Natural killer cell (primary cell): ENCODE measurements around the gene NOTUM. TPM values are rescaled to one million over a fixed set of nuclear protein-coding genes. Genes with fewer than 3 reads are reported as not detected.
A peak's percentile ranks its signal among the peaks of the same experiment; 100 is the strongest.

Experiments
- ATAC-seq, 3 donors: fragments of 150-1000 bp in 2 of 3; fragments of 200-7000 bp in 1 of 3; cut with Tn5 transposase; 1 replicate in 1 of 3; 2 replicates in 2 of 3; pipeline ENCODE4 v1.10.0; 2021; ENCODE audit warnings: mild to moderate bottlenecking in 2 of 3, moderate library complexity in 2 of 3
- DNase-seq, 2 donors: peaks; one replicate each; pipeline versions ENCODE4 v3.0.0 to v3.0.0-alpha.2; 2013 to 2021; ENCODE audit warnings: mixed read lengths in 1 of 2
- H3K27ac ChIP-seq: one replicate; pipeline ENCODE4 v1.5.1; 2013; ENCODE audit warnings: mild to moderate bottlenecking, low read length
- H3K27me3 ChIP-seq: one replicate; pipeline ENCODE4 v1.6.1; 2013; ENCODE audit warnings: low read length; ENCODE audit not compliant: control insufficient read depth, insufficient read depth
- H3K36me3 ChIP-seq: one replicate; pipeline ENCODE4 v1.6.1; 2013; ENCODE audit warnings: low read length; ENCODE audit not compliant: control insufficient read depth, insufficient read depth
- H3K4me1 ChIP-seq: one replicate; pipeline ENCODE4 v1.6.1; 2013; ENCODE audit warnings: low read length; ENCODE audit not compliant: control insufficient read depth, insufficient read depth
- H3K4me3 ChIP-seq: one replicate; pipeline ENCODE4 v1.5.1; 2013; ENCODE audit warnings: low read length
- H3K9me3 ChIP-seq: one replicate; pipeline ENCODE4 v1.6.1; 2013; ENCODE audit warnings: low read length; ENCODE audit not compliant: control insufficient read depth, insufficient read depth
- H3K27ac Mint-ChIP-seq, 2 donors: one replicate each; pipeline ENCODE4 v1.8.0; 2022; ENCODE audit warnings: mild to moderate bottlenecking in 2 of 2, mixed read lengths in 2 of 2, moderate library complexity in 1 of 2
- H3K27me3 Mint-ChIP-seq, 2 donors: one replicate each; pipeline ENCODE4 v1.8.0; 2022; ENCODE audit warnings: low read depth in 2 of 2, mixed read lengths in 2 of 2
- H3K36me3 Mint-ChIP-seq: one replicate; pipeline ENCODE4 v1.8.0; 2022; ENCODE audit warnings: mixed read lengths
- H3K4me1 Mint-ChIP-seq, 2 donors: one replicate each; pipeline ENCODE4 v1.8.0; 2022; ENCODE audit warnings: mixed read lengths in 2 of 2
- H3K4me3 Mint-ChIP-seq: one replicate; pipeline ENCODE4 v1.8.0; 2022; ENCODE audit warnings: mild to moderate bottlenecking, moderate library complexity, mixed read lengths
- H3K9me3 Mint-ChIP-seq, 2 donors: one replicate each; pipeline ENCODE4 v1.8.0; 2022; ENCODE audit warnings: mixed read lengths in 2 of 2
- CTCF ChIP-seq: fragments of 200-600 bp; IDR thresholded peaks from one replicate; pipeline ENCODE4 v1.8.0; 2022; ENCODE audit warnings: antibody characterized with exemption
- WGBS: methylation state at CpG from one replicate; pipeline ENCODE4 v1.1.7; 2013; ENCODE audit warnings: missing lambda C conversion rate; ENCODE audit not compliant: insufficient coverage; 5-methylcytosine and 5-hydroxymethylcytosine counted together
- intact Hi-C: fragments of 100-400 bp; cut with micrococcal nuclease; formaldehyde crosslinking; loops from one replicate; pipeline ENCODE4 v1.14.2; 2022
- total RNA-seq, 4 donors: library from RNA; stranded (reverse); fragments of 120-200 nt in 1 of 4; gene quantifications; one replicate each; pipeline versions ENCODE4 v1.2.3 to v1.2.4, GENCODE V29; 2013 to 2022

The NOTUM gene
- total RNA-seq, 3 donors from 2014 or later (not counting 1 experiment from before 2014, with no cell fraction given) = not detected

- H3K27me3 Mint-ChIP-seq = peaks cover 14 to 26% of the 10 kb centered on the region in 2 donors
- no peaks in the 10 kb centered on the region for H3K36me3 Mint-ChIP-seq
- ATAC-seq = no peak
- no peak for TF ChIP-seq CTCF
- H3K27ac ChIP-seq = no peak overlapping the region
- H3K9me3 Mint-ChIP-seq = no peaks in the 10 kb centered on the region
- no peaks in the 10 kb centered on the region for H3K4me1 Mint-ChIP-seq
- 49% methylated on average over 41 of the region's 41 CpGs for WGBS
- H3K4me3 ChIP-seq = no peak overlapping the region
- H3K4me3 Mint-ChIP-seq = no peak overlapping the region
- H3K27ac Mint-ChIP-seq = no peak overlapping the region
- no peak for DNase-seq
- no peaks in the 10 kb centered on the region for H3K36me3 ChIP-seq
- peaks cover 17% of the 10 kb centered on the region for H3K27me3 ChIP-seq
- intact Hi-C loops = no loop called here
- H3K4me1 ChIP-seq = peaks cover 34% of the 10 kb centered on the region
- H3K9me3 ChIP-seq = no peaks in the 10 kb centered on the region
These were observed 5.6 kb upstream of the NOTUM start for GRCh38 chr17:81966343-81967243.

- Histone ChIP-seq H3K36me3 (no peaks in the 10 kb centered on the region), H3K27me3 (peaks cover 19% of the 10 kb centered on the region), H3K27ac (no peak overlapping the region), H3K4me1 (peaks cover 44% of the 10 kb centered on the region), H3K4me3 (no peak overlapping the region), H3K9me3 (no peaks in the 10 kb centered on the region)
- no peak overlapping the region for H3K27ac Mint-ChIP-seq
- intact Hi-C loops = loop anchor here (5.0 kb wide), 1 partner anchor 73 kb away; the partner anchor contains the start of gene DCXR
- H3K4me1 Mint-ChIP-seq = no peaks in the 10 kb centered on the region
- 87% methylated on average over 22 of the region's 22 CpGs for WGBS
- no peak for TF ChIP-seq CTCF
- DNase-seq = no peak
- ATAC-seq = no peak
- peaks cover 14 to 26% of the 10 kb centered on the region in 2 donors for H3K27me3 Mint-ChIP-seq
- no peaks in the 10 kb centered on the region for H3K9me3 Mint-ChIP-seq
- H3K4me3 Mint-ChIP-seq = no peak overlapping the region
- no peaks in the 10 kb centered on the region for H3K36me3 Mint-ChIP-seq
These were observed 3.3 kb upstream of the NOTUM start for GRCh38 chr17:81964081-81964849.

GRCh38 chr17:81962499-81963441, 1.8 kb upstream of the NOTUM start:
- intact Hi-C loops = loop anchor here (5.0 kb wide), 1 partner anchor 75 kb away; the partner anchor contains the start of gene DCXR
- WGBS = 89% methylated on average over 37 of the region's 37 CpGs
- no peak for ATAC-seq
- peaks cover 37% of the 10 kb centered on the region for H3K4me1 ChIP-seq
- Mint-ChIP-seq H3K36me3 (no peaks in the 10 kb centered on the region), H3K27me3 (peaks cover 24 to 33% of the 10 kb centered on the region in 2 donors), H3K27ac (no peak overlapping the region), H3K4me3 (peak overlapping the region; percentile 52), H3K4me1 (no peaks in the 10 kb centered on the region), H3K9me3 (no peaks in the 10 kb centered on the region)
- H3K27me3 ChIP-seq = peaks cover 27% of the 10 kb centered on the region
- TF ChIP-seq CTCF = no peak
- H3K4me3 ChIP-seq = no peak overlapping the region
- no peaks in the 10 kb centered on the region for H3K9me3 ChIP-seq
- H3K27ac ChIP-seq = no peak overlapping the region
- no peak for DNase-seq
- H3K36me3 ChIP-seq = no peaks in the 10 kb centered on the region
